H1 (cell line): ENCODE results near the gene CCNA2. TPM values are rescaled to one million over a fixed set of nuclear protein-coding genes. Genes with fewer than 3 reads are reported as not detected.

Experiments used
- CTCF ChIA-PET: fragments of 300-600 bp; sonication (Branson Sonifier 250); formaldehyde crosslinking; loops from one replicate; lab custom pipeline; 2021; ENCODE audit not compliant: partially characterized antibody; lab: Charles Lee
- POLR2A ChIA-PET: fragments of 300-600 bp; sonication (Branson Sonifier 250); formaldehyde crosslinking; loops from one replicate; lab custom pipeline; 2021; ENCODE audit warnings: inconsistent platforms; ENCODE audit not compliant: partially characterized antibody; lab: Charles Lee
- DNase-seq, 2 experiments: peaks; one replicate each; pipeline versions ENCODE4 v3.0.0 to v3.0.0-alpha.2; 2010 to 2022; ENCODE audit warnings: low spot score in 2 of 2, low read depth in 1 of 2, mixed read lengths in 1 of 2
- FAIRE-seq: peaks from 2 replicates; lab custom pipeline; 2011; peaks lifted over from hg19 to GRCh38; lab: Jason Lieb, UNC
- H2AFZ ChIP-seq: 2 replicates; pipeline ENCODE4 v1.8.1; 2012; ENCODE audit warnings: low read length, inconsistent platforms
- H2AK5ac ChIP-seq: 2 replicates; pipeline ENCODE4 v1.6.1; 2013; ENCODE audit warnings: low read depth, low read length
- H2BK120ac ChIP-seq: replicated peaks from 2 replicates; pipeline ENCODE3; 2013; ENCODE audit warnings: low read depth, low read length, inconsistent platforms
- H2BK12ac ChIP-seq: 2 replicates; pipeline ENCODE4 v1.6.1; 2013; ENCODE audit warnings: low read depth, low read length
- H2BK15ac ChIP-seq: 2 replicates; pipeline ENCODE4 v1.6.1; 2013; ENCODE audit warnings: low read length
- H2BK20ac ChIP-seq: 2 replicates; pipeline ENCODE4 v1.6.1; 2013; ENCODE audit warnings: low read length
- H2BK5ac ChIP-seq: 2 replicates; pipeline ENCODE4 v1.6.1; 2013; ENCODE audit warnings: low read depth, low read length
- H3K14ac ChIP-seq: 2 replicates; pipeline ENCODE4 v1.6.1; 2013; ENCODE audit warnings: inconsistent platforms; ENCODE audit not compliant: insufficient read length
- H3K18ac ChIP-seq: 2 replicates; pipeline ENCODE4 v1.6.1; 2013; ENCODE audit warnings: low read length; ENCODE audit errors: extremely low read depth
- H3K23ac ChIP-seq: 2 replicates; pipeline ENCODE4 v1.6.1; 2013; ENCODE audit warnings: inconsistent platforms; ENCODE audit not compliant: insufficient read length
- H3K23me2 ChIP-seq: 2 replicates; pipeline ENCODE4 v1.6.1; 2013; ENCODE audit warnings: low read depth, low read length
- H3K27ac ChIP-seq: 2 replicates; pipeline ENCODE4 v1.6.1; 2011; ENCODE audit warnings: low read depth, low read length, inconsistent platforms
- H3K27me3 ChIP-seq, 4 experiments: replicated peaks in 1 of 4; 1 replicate in 1 of 4; 2 replicates in 3 of 4; pipeline versions ENCODE4 v1.6.1 to v1.8.1; 2011 to 2013; ENCODE audit warnings: low read length in 3 of 4, mild to moderate bottlenecking in 3 of 4, inconsistent platforms in 2 of 4, mixed read lengths in 2 of 4, moderate library complexity in 1 of 4; ENCODE audit not compliant: control insufficient read depth in 3 of 4, insufficient read depth in 3 of 4; ENCODE audit errors: extremely low read depth in 1 of 4
- H3K36me3 ChIP-seq, 4 experiments: 2 replicates each; pipeline versions ENCODE4 v1.6.1 to v1.8.1; 2011 to 2013; ENCODE audit warnings: mild to moderate bottlenecking in 4 of 4, low read length in 3 of 4, moderate library complexity in 2 of 4, control low read depth in 1 of 4, inconsistent platforms in 1 of 4; ENCODE audit not compliant: insufficient read depth in 4 of 4, control insufficient read depth in 2 of 4
- H3K4ac ChIP-seq: replicated peaks from 2 replicates; pipeline ENCODE3; 2013; ENCODE audit warnings: low read length, low read depth, mixed read lengths, inconsistent platforms; ENCODE audit not compliant: insufficient read length
- H3K4me1 ChIP-seq, 4 experiments: replicated peaks in 1 of 4; 1 replicate in 1 of 4; 2 replicates in 3 of 4; pipeline versions ENCODE4 v1.6.1 to v1.8.1; 2011 to 2013; ENCODE audit warnings: low read length in 3 of 4, inconsistent platforms in 2 of 4, mixed read lengths in 1 of 4; ENCODE audit not compliant: insufficient read depth in 4 of 4, control insufficient read depth in 3 of 4
- H3K4me2 ChIP-seq, 2 experiments: 2 replicates each; pipeline versions ENCODE4 v1.6.1 to v1.8.1; 2011 to 2013; ENCODE audit warnings: low read depth in 2 of 2, low read length in 2 of 2, control low read depth in 1 of 2, inconsistent platforms in 1 of 2, mild to moderate bottlenecking in 1 of 2; ENCODE audit not compliant: insufficient read depth in 1 of 2
- H3K4me3 ChIP-seq, 4 experiments: fragments of 200-600, 300-600 bp in 1 of 4; sonication (generic), shearing (Covaris generic), sonication (Bioruptor Twin) in 1 of 4; 2 replicates each; pipeline versions ENCODE4 v1.5.1 to v1.8.1; 2011 to 2016; ENCODE audit warnings: low read length in 4 of 4, low read depth in 3 of 4, control low read depth in 2 of 4, inconsistent platforms in 2 of 4, mild to moderate bottlenecking in 2 of 4, mixed read lengths in 1 of 4, moderate library complexity in 1 of 4; ENCODE audit not compliant: insufficient read depth in 2 of 4; ENCODE audit errors: extremely low read depth in 1 of 4
- H3K56ac ChIP-seq: replicated peaks from 2 replicates; pipeline ENCODE3; 2013; ENCODE audit warnings: low read depth, mild to moderate bottlenecking, mixed read lengths, low read length, inconsistent platforms; ENCODE audit not compliant: insufficient read length
- H3K79me1 ChIP-seq: 2 replicates; pipeline ENCODE4 v1.6.1; 2013; ENCODE audit warnings: low read depth, low read length, control low read depth
- H3K79me2 ChIP-seq, 2 experiments: 2 replicates each; pipeline versions ENCODE4 v1.6.1 to v1.8.1; 2012 to 2013; ENCODE audit warnings: low read length in 2 of 2, mild to moderate bottlenecking in 2 of 2, inconsistent platforms in 1 of 2; ENCODE audit not compliant: insufficient read depth in 2 of 2, control insufficient read depth in 1 of 2
- H3K9ac ChIP-seq, 4 experiments: replicated peaks in 1 of 4; 1 replicate in 1 of 4; 2 replicates in 3 of 4; pipeline versions ENCODE4 v1.6.1 to v1.8.1; 2011 to 2013; ENCODE audit warnings: low read depth in 3 of 4, low read length in 3 of 4, control low read depth in 2 of 4, mild to moderate bottlenecking in 2 of 4, moderate library complexity in 2 of 4, inconsistent platforms in 1 of 4; ENCODE audit errors: extremely low read depth in 1 of 4
- H3K9me3 ChIP-seq, 2 experiments: 2 replicates each; pipeline versions ENCODE4 v1.6.1 to v1.8.1; 2012 to 2013; ENCODE audit warnings: mild to moderate bottlenecking in 2 of 2, moderate library complexity in 2 of 2, control low read depth in 1 of 2, inconsistent platforms in 1 of 2, low read depth in 1 of 2, low read length in 1 of 2, mixed read lengths in 1 of 2; ENCODE audit not compliant: insufficient read depth in 2 of 2
- H4K20me1 ChIP-seq, 2 experiments: replicated peaks in 1 of 2; 2 replicates each; pipeline versions ENCODE3 to v1.8.1; 2011 to 2013; ENCODE audit warnings: inconsistent platforms in 2 of 2, low read length in 2 of 2, mild to moderate bottlenecking in 1 of 2; ENCODE audit not compliant: insufficient read depth in 2 of 2, control insufficient read depth in 1 of 2
- H4K5ac ChIP-seq: 2 replicates; pipeline ENCODE4 v1.6.1; 2013; ENCODE audit warnings: low read length, low read depth, mixed read lengths, inconsistent platforms; ENCODE audit not compliant: insufficient read length
- H4K8ac ChIP-seq: 2 replicates; pipeline ENCODE4 v1.8.0; 2013; ENCODE audit warnings: mild to moderate bottlenecking, moderate library complexity, low read length, inconsistent platforms; ENCODE audit not compliant: insufficient read depth; ENCODE audit errors: extremely low read depth
- H4K91ac ChIP-seq: replicated peaks from 2 replicates; pipeline ENCODE3; 2013; ENCODE audit warnings: low read length, mixed read lengths, inconsistent platforms; ENCODE audit not compliant: insufficient read length
- EP300 ChIP-seq, 2 experiments: IDR thresholded peaks; 1 replicate in 1 of 2; 2 replicates in 1 of 2; pipeline ENCODE4 v1.6.1; 2011 to 2012; ENCODE audit warnings: low read depth in 2 of 2, low read length in 2 of 2, mild to moderate bottlenecking in 2 of 2, borderline replicate concordance in 1 of 2, inconsistent platforms in 1 of 2, moderate library complexity in 1 of 2
- JUND ChIP-seq: IDR thresholded peaks from 2 replicates; pipeline ENCODE4 v1.6.1; 2011; ENCODE audit warnings: mild to moderate bottlenecking, improper control_type of control experiment, low read length
- KDM1A ChIP-seq: fragments of 200-600, 300-600 bp; sonication (generic); IDR thresholded peaks from 2 replicates; pipeline ENCODE4 v1.7.1; 2016; ENCODE audit warnings: mild to moderate bottlenecking, low read length, borderline replicate concordance
- RAD21 ChIP-seq, 2 experiments: IDR thresholded peaks in 1 of 2; conservative IDR thresholded peaks in 1 of 2; 2 replicates each; pipeline ENCODE4 v1.6.1; 2011; ENCODE audit warnings: low read depth in 2 of 2, low read length in 2 of 2, improper control_type of control experiment in 1 of 2, inconsistent platforms in 1 of 2, mild to moderate bottlenecking in 1 of 2, moderate library complexity in 1 of 2
- RFX5 ChIP-seq: IDR thresholded peaks from 2 replicates; pipeline ENCODE4 v1.6.1; 2011; ENCODE audit warnings: low read depth, low read length, improper control_type of control experiment, borderline replicate concordance
- SP4 ChIP-seq: IDR thresholded peaks from 2 replicates; pipeline ENCODE4 v1.6.1; 2012; ENCODE audit warnings: low read length, inconsistent platforms
- TAF7 ChIP-seq: optimal IDR thresholded peaks from 2 replicates; pipeline ENCODE3; 2011; ENCODE audit warnings: low read depth, mild to moderate bottlenecking, inconsistent platforms, low read length, moderate library complexity, borderline replicate concordance
- TCF12 ChIP-seq: IDR thresholded peaks from 2 replicates; pipeline ENCODE4 v1.6.1; 2011; ENCODE audit warnings: low read depth, mild to moderate bottlenecking, low read length
- WGBS, 2 experiments: shearing (Covaris generic) in 1 of 2; methylation state at CpG; one replicate each; pipeline versions ENCODE4 v1.1.6 to v1.1.7; 2013 to 2015; ENCODE audit warnings: low lambda C conversion rate in 2 of 2, mixed read lengths in 2 of 2, inconsistent platforms in 1 of 2, low coverage in 1 of 2, missing lambda C conversion rate in 1 of 2; ENCODE audit not compliant: insufficient replicate concordance in 2 of 2, insufficient coverage in 1 of 2, insufficient read length in 1 of 2; ENCODE audit errors: extremely low coverage in 1 of 2, missing lambda C conversion rate in 1 of 2; 5-methylcytosine and 5-hydroxymethylcytosine counted together
- polyA plus RNA-seq, 7 experiments: library from polyadenylated mRNA; depleted of rRNA in 3 of 7; stranded (reverse) in 5 of 7; unstranded in 2 of 7; fragments of >200 nt in 5 of 7; fragments of 200-250 nt in 2 of 7; gene quantifications; 1 replicate in 5 of 7; 2 replicates in 1 of 7; 4 replicates in 1 of 7; pipeline versions ENCODE4 v1.2.1 to v1.2.3, GENCODE V29; 2011 to 2013; ENCODE audit warnings: missing spikeins in 2 of 7, mixed read lengths in 2 of 7
- total RNA-seq: library from RNA; stranded (reverse); fragmentation: NEBNext Ultra II Directional; extraction: Animal tissue kit (Norgen Biotek cat#: 25700); gene quantifications from 2 replicates; pipeline ENCODE4 v1.2.1, GENCODE V29; 2021

The CCNA2 gene
- total and polyA plus RNA-seq, 2 of the 8 experiments (the other 6 are each of a cell fraction or from before 2014, with no cell fraction given) = 42.1 to 98.6 TPM

DNA sequence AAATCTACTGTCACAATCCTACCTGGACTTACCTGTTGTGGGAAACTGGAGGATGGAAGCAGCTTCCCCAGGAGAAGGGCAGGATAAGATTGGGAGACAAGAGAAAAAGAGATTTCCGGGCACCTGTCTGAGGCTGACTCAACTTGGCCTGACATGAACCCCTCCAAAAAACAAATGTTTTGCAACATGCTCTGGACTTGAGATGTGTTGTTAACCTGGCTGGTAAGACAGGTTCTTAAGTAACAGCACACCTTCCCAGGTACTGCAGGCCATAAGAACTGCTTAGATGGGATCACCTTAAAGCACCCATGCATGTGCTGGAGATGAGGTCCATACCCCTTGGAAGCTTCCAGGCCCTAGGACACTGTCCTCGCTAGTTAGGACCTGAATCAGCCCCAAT is 54.3 kb downstream of the CCNA2 start:
- no peak overlapping the region for H2BK12ac ChIP-seq
- no peak for FAIRE-seq

More for the DNA sequence above, 54.3 kb downstream of the CCNA2 start:
- Histone ChIP-seq H2BK5ac (no peak overlapping the region), H3K4me1 (peaks cover 0 to 9% (median 7%) of the 10 kb centered on the region in 4 experiments; a peak in 3 of 7 replicates), H3K9me3 (no peaks in the 10 kb centered on the region), H3K18ac (no peak overlapping the region), H2BK120ac (no peak overlapping the region), H4K5ac (no peak overlapping the region), H4K91ac (no peak overlapping the region), H3K4me3 (no peak overlapping the region), H3K23me2 (peaks cover 9% of the 10 kb centered on the region), H4K8ac (no peak overlapping the region), H3K9ac (no peak overlapping the region), H3K23ac (no peak overlapping the region), H3K27ac (no peak overlapping the region), H2BK15ac (no peak overlapping the region), H2AK5ac (no peak overlapping the region), H3K14ac (no peak overlapping the region), H2BK20ac (no peak overlapping the region), H3K56ac (no peak overlapping the region), H3K79me2 (no peaks in the 10 kb centered on the region), H3K36me3 (no peaks in the 10 kb centered on the region), H3K4ac (no peak overlapping the region), H2AFZ (no peak overlapping the region)
- POLR2A ChIA-PET = interaction anchor here (0.9 to 1.0 kb wide), 2 partner anchors 32 to 45 kb away, joined by 3 read pairs; partner anchors contain the start of gene EXOSC9
- CTCF ChIA-PET = interaction anchor here (0.6 kb wide), 1 partner anchor 211 kb away, joined by 3 read pairs; no protein-coding TSS in a partner anchor
- WGBS, 2 experiments = 89% methylated on average over 2 of the region's 2 CpGs; no CpG with 5 or more reads in 1 of the 2 experiments
- DNase-seq = no peak
- TF ChIP-seq JUND (no peak), SP4 (no peak), RAD21 (IDR thresholded peaks at IDR 0.05 in 1 of 2, conservative IDR thresholded peaks at IDR 0.05 in 1 of 2; ENCODE audit: low read depth in 2 of 2, low read length in 2 of 2) (no peak), EP300 (IDR thresholded peaks at IDR 0.05; ENCODE audit: borderline replicate concordance in 1 of 2, low read depth in 2 of 2, low read length in 2 of 2) (no peak), TAF7 (no peak), KDM1A (no peak), TCF12 (no peak), RFX5 (no peak)
- TF ChIP-seq, all 59 proteins: peak for 0
- H3K27me3 ChIP-seq = peaks cover 9 to 30% (median 24%) of the 10 kb centered on the region in 4 experiments
- no peaks in the 10 kb centered on the region for H4K20me1 ChIP-seq
- no peak overlapping the region for H3K4me2 ChIP-seq
- no peaks in the 10 kb centered on the region for H3K79me1 ChIP-seq
